NCI-H2196 treated with DMSO at 0.1 percent for 48 hours (cell line): ENCODE measurements around the gene CSF2.

Experiments
- DNase-seq: peaks from one replicate; lab custom pipeline; 2025; ENCODE audit not compliant: unreplicated experiment; lab: John Stamatoyannopoulos, UW

CSF2 gene

DNA sequence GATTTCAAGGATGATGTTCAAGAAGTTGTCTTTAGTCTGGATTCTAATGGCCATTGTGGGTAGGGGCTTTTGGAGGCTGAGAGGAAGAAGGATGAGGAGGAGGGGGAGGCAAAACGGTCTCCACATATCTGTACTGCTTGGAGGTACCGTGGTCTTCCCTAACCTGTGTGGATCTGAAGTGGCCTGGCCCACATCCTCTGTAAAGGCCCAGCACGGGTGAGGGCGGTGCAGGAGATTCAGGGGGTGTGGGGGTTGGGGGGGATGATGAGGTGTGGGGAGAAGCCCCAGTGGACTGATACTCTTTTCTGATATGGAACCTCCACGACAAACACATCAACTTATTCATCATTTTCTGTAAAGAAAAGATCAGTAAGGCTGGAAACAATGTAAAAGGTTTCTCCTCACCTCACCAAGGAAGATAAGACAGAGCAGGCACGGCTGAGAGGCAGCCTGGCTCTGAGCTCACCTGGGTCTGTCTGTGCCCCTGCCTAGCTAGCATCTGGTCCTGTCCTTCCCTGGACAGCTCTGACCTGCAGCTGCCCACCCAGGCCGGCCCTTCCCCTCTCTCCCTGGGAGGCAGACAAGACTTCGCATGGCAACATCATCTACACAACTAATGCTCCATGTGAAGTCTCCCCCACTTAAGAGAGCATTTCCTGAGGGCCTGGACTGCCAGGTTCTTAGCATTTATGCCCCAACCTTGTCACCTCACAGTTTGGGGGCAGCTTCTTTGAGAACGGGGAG lies 18.7 kb upstream of the CSF2 start:
- no peak for DNase-seq

DNA sequence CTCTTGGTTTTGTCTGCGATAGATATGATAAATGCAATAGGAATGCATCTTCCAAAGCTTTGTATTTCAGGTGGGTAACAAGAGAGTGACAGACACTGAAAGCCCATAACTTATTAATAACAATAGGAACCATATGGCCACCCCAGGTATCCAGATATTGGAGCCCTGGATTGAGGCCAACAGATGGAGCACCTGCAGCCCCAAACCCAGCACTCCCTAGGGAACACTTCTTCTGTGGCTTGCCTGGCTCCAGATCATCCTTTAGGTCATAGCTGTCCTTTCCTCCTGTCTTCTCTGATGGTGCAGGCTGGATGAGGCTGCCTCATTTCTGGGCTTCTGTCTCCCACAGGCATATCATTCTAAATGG lies 18.2 kb upstream of the CSF2 start:
- DNase-seq: no peak

DNA sequence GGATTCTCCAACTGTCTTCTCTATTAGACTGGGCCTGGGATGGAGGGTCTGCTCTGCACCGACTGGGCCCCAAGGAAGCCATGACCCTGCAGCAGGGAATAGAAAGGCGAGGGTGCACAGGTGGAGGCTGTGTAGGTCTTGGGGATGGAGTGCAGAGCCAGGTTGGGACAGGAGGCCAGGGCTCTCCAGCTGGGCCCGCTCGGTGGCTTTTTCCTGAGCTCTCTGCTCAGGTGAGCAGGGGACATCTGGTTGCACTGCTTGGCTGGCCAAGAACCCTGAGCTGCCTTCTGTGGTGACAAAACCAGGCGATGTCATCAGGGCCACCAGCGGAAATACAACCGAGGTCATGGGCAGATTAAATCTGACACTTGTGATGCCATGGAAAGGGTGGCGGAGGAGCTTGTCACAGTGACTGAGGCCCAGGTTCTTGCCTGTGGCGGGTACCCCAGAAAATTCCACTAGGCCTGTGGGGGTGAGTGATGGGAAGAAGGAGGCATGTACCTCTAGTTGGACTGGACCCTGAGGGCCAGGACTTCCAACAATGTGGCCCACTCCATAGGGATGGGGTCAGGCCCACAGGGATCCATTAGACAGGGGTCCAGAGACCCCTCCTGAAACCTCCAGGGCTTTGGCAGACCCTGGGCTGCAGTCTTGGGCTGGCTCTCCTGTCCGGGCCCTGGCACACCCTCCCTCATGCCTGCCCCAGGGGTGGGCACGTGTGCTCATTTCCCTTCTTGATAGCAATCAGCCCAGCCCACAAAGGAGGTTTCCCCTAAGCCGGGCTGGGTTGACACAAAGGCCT lies 17.6 kb upstream of the CSF2 start:
- DNase-seq: no peak

DNA sequence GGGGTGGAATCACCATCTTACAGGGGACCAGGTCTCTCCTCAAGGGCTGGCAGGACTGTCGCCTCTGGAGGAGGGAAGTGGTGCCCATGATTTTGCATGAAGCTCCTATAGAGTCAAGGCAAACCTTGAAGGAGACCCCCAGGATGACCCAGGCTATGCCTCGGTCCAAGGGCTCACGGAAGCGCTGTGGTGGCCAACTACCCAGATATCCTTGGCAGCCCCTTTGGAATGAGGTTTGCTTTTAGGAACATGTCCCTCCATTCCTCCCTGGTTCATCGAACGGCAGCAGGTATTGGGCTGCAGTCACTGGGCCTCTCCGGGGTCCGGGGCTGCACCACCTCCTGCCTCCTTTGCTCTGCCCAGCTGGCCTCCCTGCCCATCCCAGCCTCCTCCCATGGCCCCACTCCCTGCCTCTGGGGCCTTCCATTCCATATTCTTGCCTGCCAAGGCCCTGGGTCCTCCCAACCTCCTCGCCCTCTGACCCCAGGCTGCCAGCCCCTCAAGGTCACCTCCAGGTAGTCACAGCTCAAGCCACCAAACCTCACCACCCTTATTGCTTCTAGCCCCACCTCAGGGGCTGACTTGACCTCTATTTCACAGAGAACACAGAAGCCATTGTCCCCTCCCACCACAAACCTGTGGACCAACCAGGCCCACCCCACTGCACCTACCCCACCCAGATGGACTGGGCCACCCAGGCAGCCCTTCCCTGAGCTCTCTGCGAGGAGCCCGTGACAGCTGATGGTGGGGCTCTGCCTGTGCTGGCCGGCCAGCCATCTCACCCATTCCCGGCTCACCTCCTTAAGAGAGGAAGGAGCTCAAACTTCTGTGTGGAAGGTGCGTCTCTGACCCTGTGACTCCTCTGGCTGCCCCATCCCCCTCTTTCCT lies 16.7 kb upstream of the CSF2 start:
- DNase-seq: no peak

DNA sequence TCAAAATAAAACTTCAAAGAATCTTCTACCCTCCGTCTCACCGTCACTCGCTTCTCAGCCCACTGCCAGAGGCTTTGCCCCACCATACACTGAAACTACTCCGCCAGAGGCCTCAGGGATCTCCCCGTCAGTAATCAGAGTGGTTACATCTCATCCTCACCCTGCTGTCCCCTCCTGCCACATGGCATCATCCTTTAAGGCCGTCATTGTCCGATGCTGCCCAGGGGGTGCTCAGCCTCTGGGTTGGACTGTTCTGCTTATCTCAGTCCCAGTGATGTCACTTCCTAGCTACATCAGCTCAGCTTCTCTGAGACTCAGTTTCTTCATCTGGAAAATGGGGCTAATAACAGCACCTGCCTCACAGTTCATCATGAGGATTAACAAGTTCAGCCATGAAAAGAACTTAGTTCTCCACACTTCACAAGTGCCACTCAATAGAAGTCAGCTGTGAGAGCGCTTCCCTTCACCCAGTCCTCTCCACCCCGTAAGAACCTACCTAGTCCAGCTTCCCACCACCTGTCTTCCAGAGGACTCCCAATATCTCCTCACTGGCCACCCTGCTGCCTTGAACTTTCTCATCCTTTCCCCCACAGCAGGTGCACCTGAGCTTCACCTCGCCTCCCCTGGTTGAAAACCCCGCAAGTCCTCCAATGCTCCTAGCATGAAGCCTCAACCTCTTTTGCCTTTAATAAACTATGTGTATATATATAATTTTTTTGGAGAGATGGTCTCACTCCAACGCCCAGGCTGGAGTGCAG lies 15.9 kb upstream of the CSF2 start:
- DNase-seq: no peak

DNA sequence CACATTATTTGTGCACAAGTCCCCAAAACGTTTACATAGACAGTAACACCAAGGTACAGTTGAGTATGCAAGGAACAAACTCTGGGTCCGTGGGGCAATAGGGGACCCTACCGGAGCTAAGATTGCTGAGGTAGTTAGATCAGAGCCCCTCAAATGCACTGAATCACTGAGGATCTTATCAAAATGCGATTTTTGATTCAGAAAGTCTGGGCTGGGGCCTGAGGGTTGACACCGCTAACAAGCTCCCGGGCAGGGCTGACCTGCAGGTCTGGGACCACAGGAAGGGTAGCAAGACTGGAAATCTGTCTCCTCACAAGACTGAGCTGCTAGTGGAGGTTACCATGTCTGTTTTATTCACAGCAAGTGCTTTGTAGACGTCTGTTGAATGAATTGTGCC lies 14.9 kb upstream of the CSF2 start:
- DNase-seq: no peak

DNA sequence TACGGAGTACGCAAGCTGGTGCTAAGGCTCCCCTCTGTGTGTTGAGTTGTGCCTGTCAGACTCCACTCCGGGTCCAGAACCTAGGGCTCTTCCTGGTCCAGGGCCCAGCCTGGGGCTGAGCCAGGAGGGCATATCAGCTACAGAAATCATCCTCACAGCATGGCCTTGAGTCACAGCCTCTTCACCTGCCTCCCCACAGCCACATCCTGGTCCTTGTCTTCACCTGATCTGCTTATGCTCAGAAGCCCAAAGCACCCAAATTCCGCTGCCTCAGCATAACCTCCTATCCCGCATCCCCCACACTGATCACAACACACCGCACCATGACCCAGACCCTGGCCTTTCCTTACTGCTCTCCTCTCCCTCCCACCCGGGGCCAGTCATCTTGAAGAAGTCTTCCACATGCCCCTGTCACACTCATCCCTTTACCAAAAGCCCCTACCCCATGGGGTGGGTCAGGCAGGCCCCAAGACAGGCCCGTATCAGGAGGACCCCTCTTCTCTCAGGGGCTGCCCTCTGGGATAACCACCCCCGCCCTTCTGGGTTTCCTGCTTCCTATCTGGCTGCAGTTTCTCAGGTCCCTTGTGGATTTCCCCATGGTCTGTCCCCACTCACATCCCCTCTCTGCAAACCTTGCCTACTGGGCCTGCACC lies 14.4 kb upstream of the CSF2 start:
- DNase-seq: no peak

DNA sequence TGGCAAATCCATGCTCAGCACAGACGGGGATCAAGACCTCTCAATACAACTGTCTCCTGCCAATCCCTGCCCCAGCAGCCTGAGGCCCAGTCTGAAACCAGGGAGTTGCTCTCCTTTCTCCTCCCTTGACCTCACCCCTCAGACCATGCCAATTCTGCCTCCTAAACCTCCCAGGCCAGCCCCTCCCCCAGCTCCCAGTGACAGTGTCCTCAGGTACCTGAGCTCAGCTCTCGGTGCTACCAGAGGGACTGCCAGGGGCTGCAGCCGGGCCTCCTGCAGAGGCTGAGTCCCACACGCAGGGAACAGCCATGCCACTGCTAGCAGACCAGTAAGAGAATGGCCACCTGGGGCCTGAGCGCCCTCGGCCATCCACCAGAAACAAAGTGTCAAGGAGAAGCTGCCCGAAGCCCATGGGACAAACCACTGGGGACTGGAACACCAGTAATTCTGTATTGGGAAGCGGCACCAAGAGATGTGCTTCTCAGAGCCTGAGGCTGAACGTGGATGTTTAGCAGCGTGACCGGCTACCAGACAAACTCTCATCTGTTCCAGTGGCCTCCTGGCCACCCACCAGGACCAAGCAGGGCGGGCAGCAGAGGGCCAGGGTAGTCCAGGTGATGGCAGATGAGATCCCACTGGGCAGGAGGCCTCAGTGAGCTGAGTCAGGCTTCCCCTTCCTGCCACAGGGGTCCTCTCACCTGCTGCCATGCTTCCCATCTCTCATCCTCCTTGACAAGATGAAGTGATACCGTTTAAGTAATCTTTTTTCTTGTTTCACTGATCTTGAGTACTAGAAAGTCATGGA lies 13.7 kb upstream of the CSF2 start:
- DNase-seq: no peak

DNA sequence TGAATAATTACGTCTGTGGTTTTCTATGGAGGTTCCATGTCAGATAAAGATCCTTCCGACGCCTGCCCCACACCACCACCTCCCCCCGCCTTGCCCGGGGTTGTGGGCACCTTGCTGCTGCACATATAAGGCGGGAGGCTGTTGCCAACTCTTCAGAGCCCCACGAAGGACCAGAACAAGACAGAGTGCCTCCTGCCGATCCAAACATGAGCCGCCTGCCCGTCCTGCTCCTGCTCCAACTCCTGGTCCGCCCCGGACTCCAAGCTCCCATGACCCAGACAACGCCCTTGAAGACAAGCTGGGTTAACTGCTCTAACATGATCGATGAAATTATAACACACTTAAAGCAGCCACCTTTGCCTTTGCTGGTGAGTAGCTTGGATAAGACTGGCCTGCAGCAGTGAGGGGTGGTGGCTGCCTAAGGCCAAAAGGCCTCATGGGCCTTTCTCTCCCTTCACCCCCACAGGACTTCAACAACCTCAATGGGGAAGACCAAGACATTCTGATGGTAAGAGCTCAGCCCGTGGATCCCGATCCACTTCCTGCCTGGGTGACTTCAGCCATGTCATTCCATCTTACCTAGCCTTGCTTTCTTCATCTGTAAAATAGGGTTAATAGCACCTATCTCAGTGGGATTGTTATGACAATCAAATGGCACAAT lies 13.0 kb upstream of the CSF2 start, which contains the start of gene IL3:
TSS of gene IL3 (plus strand) at position 155 of the 661 bp plus-strand sequence. CDS start at position 207, 52 bp downstream.
- no peak for DNase-seq

DNA sequence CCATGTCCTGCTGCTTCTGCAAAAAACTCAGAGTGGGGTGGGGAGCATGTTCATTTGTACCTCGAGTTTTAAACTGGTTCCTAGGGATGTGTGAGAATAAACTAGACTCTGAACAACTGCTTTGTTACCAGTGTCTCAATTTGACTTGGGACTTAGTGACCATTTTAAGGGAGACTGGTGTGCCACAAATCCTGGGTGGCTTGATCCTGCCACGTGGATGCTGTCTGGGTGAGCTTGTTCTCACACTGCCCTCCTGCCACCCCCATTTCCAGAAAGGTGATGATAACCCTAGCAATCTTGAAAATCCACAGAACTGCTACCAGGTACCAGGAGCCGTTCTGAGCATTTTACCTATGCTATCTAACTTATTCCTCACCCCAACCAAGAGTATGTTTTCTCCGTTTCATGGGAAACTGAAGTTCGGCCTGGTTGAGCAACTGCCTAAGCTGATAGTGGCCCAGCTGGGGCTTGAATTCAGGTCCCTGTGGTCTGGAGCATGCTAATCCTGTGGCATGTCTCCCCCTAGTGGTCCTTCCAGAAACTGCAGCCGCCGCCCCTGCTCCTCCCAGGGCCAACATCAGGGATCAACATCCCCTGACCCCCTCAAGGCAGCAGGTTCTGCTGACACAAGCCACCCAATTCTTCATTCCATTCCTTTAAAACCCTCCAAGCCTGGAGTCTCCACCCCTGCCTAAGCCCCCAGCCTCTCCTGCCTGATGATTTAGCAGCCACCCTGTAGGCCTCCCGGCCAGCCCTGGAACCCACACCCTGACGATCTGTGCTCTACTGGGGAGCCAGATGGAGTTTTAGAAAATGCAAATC lies 10.3 kb upstream of the CSF2 start:
- DNase-seq: no peak

DNA sequence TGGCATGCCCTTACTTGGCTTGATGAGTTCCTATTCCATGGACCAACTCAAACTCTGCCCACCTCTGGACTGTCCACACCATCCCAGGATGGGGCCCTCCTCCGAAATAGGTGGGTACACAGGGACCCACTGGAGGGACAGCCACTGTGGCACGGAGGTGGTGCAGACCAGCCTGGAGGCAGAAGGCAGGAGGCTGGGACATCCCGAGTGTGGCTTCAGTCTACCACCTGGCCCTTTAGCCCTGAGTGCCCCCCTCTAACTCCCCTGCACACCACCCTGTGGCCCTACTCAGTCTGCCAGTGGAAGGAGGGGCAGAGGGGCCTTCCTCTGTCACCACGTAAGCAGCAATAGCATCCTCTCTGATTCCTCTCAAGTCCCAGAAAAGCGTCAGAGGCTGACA lies 9.4 kb upstream of the CSF2 start:
- no peak for DNase-seq

DNA sequence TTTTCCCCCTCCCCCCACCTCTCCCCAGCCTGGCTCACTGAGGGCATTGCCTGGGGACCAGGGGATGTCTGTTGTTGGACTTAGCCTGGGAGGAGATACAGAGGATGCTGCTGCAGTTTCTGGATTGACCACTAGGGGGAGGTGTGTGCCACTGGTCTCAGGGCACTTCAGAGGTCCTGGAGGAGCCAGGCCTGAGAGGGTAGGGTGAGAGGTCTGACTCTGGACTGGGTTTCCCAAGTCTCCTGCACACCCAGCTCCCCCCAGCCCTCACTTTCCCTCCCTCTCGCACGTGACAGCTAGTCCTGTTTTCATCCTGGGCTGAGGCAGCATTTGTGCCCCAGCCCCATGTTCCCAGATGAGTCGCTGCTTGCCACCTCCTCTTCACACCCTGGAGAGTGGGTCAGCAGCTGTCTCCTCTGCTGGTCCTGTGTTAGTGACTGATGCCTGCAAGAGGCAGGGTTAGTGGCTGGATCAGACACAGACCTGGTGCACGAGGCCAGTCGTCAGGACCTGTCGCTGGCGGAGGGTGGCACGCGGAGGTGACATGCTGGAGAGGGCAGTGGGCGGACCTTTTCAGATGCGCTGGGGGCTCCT lies 8.8 kb upstream of the CSF2 start:
- peak; percentile 41 for DNase-seq

DNA sequence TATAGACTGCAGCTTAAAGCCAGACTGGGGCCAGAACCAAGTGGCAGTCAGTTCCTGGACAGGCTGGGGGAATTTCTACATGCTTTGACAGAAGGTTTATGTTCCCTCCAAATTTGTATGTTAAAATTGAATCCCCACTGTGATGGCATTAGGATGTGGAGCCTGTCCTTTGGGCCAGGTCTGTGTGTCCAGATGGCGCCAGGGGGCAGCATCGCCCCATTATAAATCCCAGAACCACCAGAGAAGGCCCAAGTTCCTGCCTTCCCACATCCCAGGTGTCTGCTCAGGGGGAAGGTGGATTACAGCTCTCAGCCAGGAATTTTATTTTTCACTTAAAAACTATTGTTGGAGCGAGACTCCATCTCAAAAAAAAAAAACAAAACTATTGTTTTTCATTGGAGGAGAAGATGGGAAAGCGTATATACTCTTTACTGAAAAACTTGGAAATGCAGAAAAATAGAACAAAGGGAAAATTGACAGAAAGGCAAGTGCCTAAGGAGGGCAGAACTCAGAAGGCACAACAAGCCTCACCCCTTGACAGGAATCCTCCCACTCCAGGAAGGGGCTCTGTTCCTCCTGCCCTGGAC lies 8.1 kb upstream of the CSF2 start:
- peak; percentile 37 for DNase-seq

DNA sequence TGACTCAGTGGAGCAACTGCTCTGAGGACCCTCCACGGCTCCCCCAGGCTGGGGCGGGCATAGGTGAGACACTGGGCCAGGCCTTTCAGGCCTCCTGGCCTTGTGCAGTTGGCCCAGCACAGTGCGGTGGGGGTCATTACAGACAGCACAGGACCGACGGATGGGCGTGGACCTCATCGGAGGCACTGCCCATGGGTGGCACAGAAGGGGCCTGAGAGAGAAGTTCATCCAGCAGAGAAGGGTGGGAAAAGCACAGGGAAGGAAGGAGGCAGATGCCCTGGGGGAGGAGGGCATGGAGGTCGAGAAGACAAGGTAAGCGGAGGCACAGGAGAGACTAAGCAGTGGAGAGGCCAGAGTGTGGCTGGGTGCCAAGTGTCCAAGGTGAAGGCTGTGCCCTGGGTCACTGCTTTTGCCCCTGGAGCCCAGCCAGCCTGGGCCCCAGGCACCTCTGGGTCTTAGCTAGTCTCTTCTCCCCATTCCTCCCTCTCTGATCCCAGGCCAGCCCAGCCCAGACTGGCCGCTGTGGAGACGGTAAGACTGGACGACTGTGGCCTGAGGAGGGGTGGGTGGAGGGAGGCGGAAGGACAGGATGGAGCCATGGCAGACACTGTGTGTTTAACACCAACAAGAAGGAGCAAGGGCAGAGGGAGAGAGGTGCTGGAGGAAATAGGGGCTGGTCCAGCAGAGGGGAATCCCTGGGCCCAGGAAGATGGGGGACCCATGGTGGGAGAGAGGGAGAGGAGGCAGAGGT lies 7.5 kb upstream of the CSF2 start:
- no peak for DNase-seq

DNA sequence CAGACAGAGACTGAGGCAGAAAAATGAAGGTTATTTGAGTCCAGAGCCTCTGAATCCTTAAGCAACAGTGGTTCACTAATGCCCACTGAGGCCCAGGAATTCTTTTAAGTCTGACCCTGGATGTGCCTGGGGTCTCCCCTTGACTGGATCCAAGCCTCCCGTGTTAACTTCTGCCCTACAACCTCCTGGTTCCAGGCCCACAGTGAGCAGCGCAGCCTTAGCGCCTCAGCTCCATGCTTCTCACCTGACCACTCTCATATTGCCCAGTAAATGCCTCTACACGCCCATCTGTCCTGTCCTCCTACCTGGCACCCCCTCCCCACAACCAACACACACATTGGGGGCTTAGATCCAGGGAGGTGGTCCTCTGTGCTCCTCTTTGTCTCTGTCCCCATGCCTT lies 6.7 kb upstream of the CSF2 start:
- no peak for DNase-seq

DNA sequence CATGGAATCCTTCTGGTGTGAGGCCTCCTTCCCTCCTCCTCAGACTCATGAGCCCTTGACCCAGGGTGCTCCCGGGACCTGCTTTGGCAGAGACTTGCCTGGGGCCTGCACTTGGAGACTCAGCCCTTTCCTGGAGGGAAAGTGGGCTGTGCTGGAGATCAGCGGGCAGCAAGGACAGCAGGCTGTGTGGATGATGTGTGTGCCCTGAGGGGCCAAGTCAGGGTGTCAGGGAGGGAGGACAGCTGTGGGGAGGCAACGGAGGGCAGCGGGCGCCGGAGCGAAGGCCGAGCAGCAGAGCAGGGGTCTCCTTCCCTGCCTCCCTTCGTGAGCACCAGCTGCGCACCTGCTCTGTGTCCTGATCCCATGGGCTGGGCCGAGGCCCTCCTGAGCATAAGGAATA lies 6.1 kb upstream of the CSF2 start:
- DNase-seq: no peak
